ENCODE data around the gene HMGB4.

Gene HMGB4

GRCh38 chr1:33863779-33864178 lies at the start of gene HMGB4:
Gene HMGB4, plus strand, starts transcription at chr1:33864079. Its CDS starts 113 bp downstream, at chr1:33864192.
- H3K9me3 ChIP-seq, result no peaks in the 10 kb centered on the region
- H3K36me3 ChIP-seq (replicated peaks), result no peaks in the 10 kb centered on the region
- H3K4me3 ChIP-seq, result no peak within 1 kb of the TSS
- in situ Hi-C loops (cut with MboI; ENCODE audit: low sequenced_read_pairs), result no loop called here
- no peak for DNase-seq (ENCODE audit: low spot score in 2 of 2)
- no peaks in the 10 kb centered on the region for H3K4me1 ChIP-seq
- H3K27me3 ChIP-seq (ENCODE audit: low read depth), result no peaks in the 10 kb centered on the region

- no peaks in the 10 kb centered on the region for H3K36me3 ChIP-seq (replicated peaks)
- no peak for DNase-seq (ENCODE audit: low spot score in 2 of 2)
- H3K27me3 ChIP-seq (ENCODE audit: low read depth), result no peaks in the 10 kb centered on the region
- in situ Hi-C loops (cut with MboI; ENCODE audit: low sequenced_read_pairs), result no loop called here
- H3K4me1 ChIP-seq, result no peaks in the 10 kb centered on the region
- H3K9me3 ChIP-seq, result no peaks in the 10 kb centered on the region
- H3K4me3 ChIP-seq, result no peak overlapping the region
Measured at GRCh38 chr1:33814166-33814565, 49.7 kb upstream of the HMGB4 start.

- Histone ChIP-seq H3K9me3 (no peaks in the 10 kb centered on the region), H3K36me3 (replicated peaks) (no peaks in the 10 kb centered on the region), H3K27me3 (ENCODE audit: low read depth) (no peaks in the 10 kb centered on the region), H3K4me1 (no peaks in the 10 kb centered on the region), H3K4me3 (no peak overlapping the region)
- in situ Hi-C loops (cut with MboI; ENCODE audit: low sequenced_read_pairs), result no loop called here
- DNase-seq (ENCODE audit: low spot score in 2 of 2), result no peak
Measured at GRCh38 chr1:33815061-33815460, 48.8 kb upstream of the HMGB4 start.

GRCh38 chr1:33818071-33818470 lies 45.8 kb upstream of the HMGB4 start:
- no peak overlapping the region for H3K4me3 ChIP-seq
- H3K4me1 ChIP-seq, result no peaks in the 10 kb centered on the region
- DNase-seq (ENCODE audit: low spot score in 2 of 2), result no peak
- no peaks in the 10 kb centered on the region for H3K27me3 ChIP-seq (ENCODE audit: low read depth)
- in situ Hi-C loops (cut with MboI; ENCODE audit: low sequenced_read_pairs), result no loop called here
- no peaks in the 10 kb centered on the region for H3K9me3 ChIP-seq
- H3K36me3 ChIP-seq (replicated peaks), result no peaks in the 10 kb centered on the region

- no peaks in the 10 kb centered on the region for H3K4me1 ChIP-seq
- no peak for DNase-seq (ENCODE audit: low spot score in 2 of 2)
- in situ Hi-C loops (cut with MboI; ENCODE audit: low sequenced_read_pairs), result no loop called here
- H3K9me3 ChIP-seq, result no peaks in the 10 kb centered on the region
- H3K27me3 ChIP-seq (ENCODE audit: low read depth), result no peaks in the 10 kb centered on the region
- H3K4me3 ChIP-seq, result no peak overlapping the region
- no peaks in the 10 kb centered on the region for H3K36me3 ChIP-seq (replicated peaks)
Measured at GRCh38 chr1:33819290-33819912, 44.5 kb upstream of the HMGB4 start.

- no peak for DNase-seq (ENCODE audit: low spot score in 2 of 2)
- no peaks in the 10 kb centered on the region for H3K36me3 ChIP-seq (replicated peaks)
- no peaks in the 10 kb centered on the region for H3K27me3 ChIP-seq (ENCODE audit: low read depth)
- in situ Hi-C loops (cut with MboI; ENCODE audit: low sequenced_read_pairs), result no loop called here
- no peak overlapping the region for H3K4me3 ChIP-seq
- no peaks in the 10 kb centered on the region for H3K9me3 ChIP-seq
- H3K4me1 ChIP-seq, result no peaks in the 10 kb centered on the region
Measured at GRCh38 chr1:33819913-33820311, 44.0 kb upstream of the HMGB4 start.

GRCh38 chr1:33820804-33821203 lies 43.1 kb upstream of the HMGB4 start:
- DNase-seq (ENCODE audit: low spot score in 2 of 2), result no peak
- H3K9me3 ChIP-seq, result no peaks in the 10 kb centered on the region
- no peaks in the 10 kb centered on the region for H3K4me1 ChIP-seq
- H3K27me3 ChIP-seq (ENCODE audit: low read depth), result no peaks in the 10 kb centered on the region
- no peak overlapping the region for H3K4me3 ChIP-seq
- no peaks in the 10 kb centered on the region for H3K36me3 ChIP-seq (replicated peaks)
- in situ Hi-C loops (cut with MboI; ENCODE audit: low sequenced_read_pairs), result no loop called here

- in situ Hi-C loops (cut with MboI; ENCODE audit: low sequenced_read_pairs), result no loop called here
- Histone ChIP-seq H3K27me3 (ENCODE audit: low read depth) (no peaks in the 10 kb centered on the region), H3K9me3 (no peaks in the 10 kb centered on the region), H3K36me3 (replicated peaks) (no peaks in the 10 kb centered on the region), H3K4me1 (no peaks in the 10 kb centered on the region), H3K4me3 (no peak overlapping the region)
- DNase-seq (ENCODE audit: low spot score in 2 of 2), result no peak
Measured at GRCh38 chr1:33821291-33821690, 42.6 kb upstream of the HMGB4 start.

- in situ Hi-C loops (cut with MboI; ENCODE audit: low sequenced_read_pairs), result no loop called here
- Histone ChIP-seq H3K27me3 (ENCODE audit: low read depth) (no peaks in the 10 kb centered on the region), H3K36me3 (replicated peaks) (no peaks in the 10 kb centered on the region), H3K4me1 (no peaks in the 10 kb centered on the region), H3K4me3 (no peak overlapping the region), H3K9me3 (no peaks in the 10 kb centered on the region)
- DNase-seq (ENCODE audit: low spot score in 2 of 2), result no peak
Measured at GRCh38 chr1:33822396-33822795, 41.5 kb upstream of the HMGB4 start.

- Histone ChIP-seq H3K4me1 (no peaks in the 10 kb centered on the region), H3K9me3 (no peaks in the 10 kb centered on the region), H3K36me3 (replicated peaks) (no peaks in the 10 kb centered on the region), H3K4me3 (no peak overlapping the region), H3K27me3 (ENCODE audit: low read depth) (no peaks in the 10 kb centered on the region)
- no peak for DNase-seq (ENCODE audit: low spot score in 2 of 2)
- in situ Hi-C loops (cut with MboI; ENCODE audit: low sequenced_read_pairs), result no loop called here
Measured at GRCh38 chr1:33823401-33823800, 40.5 kb upstream of the HMGB4 start.

GRCh38 chr1:33823830-33824229 lies 40.0 kb upstream of the HMGB4 start:
- no peak overlapping the region for H3K4me3 ChIP-seq
- in situ Hi-C loops (cut with MboI; ENCODE audit: low sequenced_read_pairs), result no loop called here
- no peaks in the 10 kb centered on the region for H3K9me3 ChIP-seq
- DNase-seq (ENCODE audit: low spot score in 2 of 2), result no peak
- no peaks in the 10 kb centered on the region for H3K27me3 ChIP-seq (ENCODE audit: low read depth)
- no peaks in the 10 kb centered on the region for H3K36me3 ChIP-seq (replicated peaks)
- no peaks in the 10 kb centered on the region for H3K4me1 ChIP-seq

GRCh38 chr1:33824321-33824720 lies 39.6 kb upstream of the HMGB4 start:
- no peak overlapping the region for H3K4me3 ChIP-seq
- in situ Hi-C loops (cut with MboI; ENCODE audit: low sequenced_read_pairs), result no loop called here
- H3K27me3 ChIP-seq (ENCODE audit: low read depth), result no peaks in the 10 kb centered on the region
- no peak for DNase-seq (ENCODE audit: low spot score in 2 of 2)
- H3K4me1 ChIP-seq, result no peaks in the 10 kb centered on the region
- no peaks in the 10 kb centered on the region for H3K9me3 ChIP-seq
- H3K36me3 ChIP-seq (replicated peaks), result no peaks in the 10 kb centered on the region

- Histone ChIP-seq H3K9me3 (no peaks in the 10 kb centered on the region), H3K27me3 (ENCODE audit: low read depth) (no peaks in the 10 kb centered on the region), H3K4me1 (no peaks in the 10 kb centered on the region), H3K4me3 (no peak overlapping the region), H3K36me3 (replicated peaks) (no peaks in the 10 kb centered on the region)
- in situ Hi-C loops (cut with MboI; ENCODE audit: low sequenced_read_pairs), result no loop called here
- DNase-seq (ENCODE audit: low spot score in 2 of 2), result no peak
Measured at GRCh38 chr1:33824971-33825370, 38.9 kb upstream of the HMGB4 start.

- H3K9me3 ChIP-seq, result no peaks in the 10 kb centered on the region
Measured at GRCh38 chr1:33825506-33825905, 38.4 kb upstream of the HMGB4 start.

GRCh38 chr1:33826311-33826710 lies 37.6 kb upstream of the HMGB4 start:
- Histone ChIP-seq H3K27me3 (ENCODE audit: low read depth) (no peaks in the 10 kb centered on the region), H3K9me3 (no peaks in the 10 kb centered on the region), H3K4me1 (no peaks in the 10 kb centered on the region), H3K36me3 (replicated peaks) (no peaks in the 10 kb centered on the region), H3K4me3 (no peak overlapping the region)
- in situ Hi-C loops (cut with MboI; ENCODE audit: low sequenced_read_pairs), result no loop called here
- DNase-seq (ENCODE audit: low spot score in 2 of 2), result no peak

More at GRCh38 chr1:33825506-33825905, 38.4 kb upstream of the HMGB4 start:
- in situ Hi-C loops (cut with MboI; ENCODE audit: low sequenced_read_pairs), result no loop called here
- Histone ChIP-seq H3K36me3 (replicated peaks) (no peaks in the 10 kb centered on the region), H3K27me3 (ENCODE audit: low read depth) (no peaks in the 10 kb centered on the region), H3K4me1 (no peaks in the 10 kb centered on the region), H3K4me3 (no peak overlapping the region)
- DNase-seq (ENCODE audit: low spot score in 2 of 2), result no peak

Measured in HAP-1 (cell line).